Adrenal gland (tissue), 5 donors: ENCODE results near the gene ARHGAP6.

ENCODE experiments used
- CTCF ChIP-seq, 6 experiments: fragments of 450-650 bp in 4 of 6; fragments of 200-600 bp in 2 of 6; sonication (generic) in 1 of 6; IDR thresholded peaks; 1 replicate in 5 of 6; 2 replicates in 1 of 6; pipeline versions ENCODE4 v1.5.1 to v1.8.0; 2016 to 2021; ENCODE audit warnings: antibody characterized with exemption in 6 of 6, mild to moderate bottlenecking in 2 of 6, moderate library complexity in 1 of 6
- POLR2A ChIP-seq, 2 donors: fragments of 450-650 bp; IDR thresholded peaks; one replicate each; pipeline ENCODE4 v1.6.1; 2017; ENCODE audit warnings: antibody characterized with exemption in 2 of 2, mild to moderate bottlenecking in 2 of 2, moderate library complexity in 1 of 2
- donor health status: DM: no; HTN: no; CAD: no.

GRCh38 chrX:11172415-11172814 is 493.3 kb downstream of the ARHGAP6 start:
- TF ChIP-seq POLR2A (IDR thresholded peaks at IDR 0.05) (no peak), CTCF (IDR thresholded peaks at IDR 0.05) (no peak)
